Psoas muscle (tissue), 8 donors: ENCODE measurements around the gene CHAD. TPM values are rescaled to one million over a fixed set of nuclear protein-coding genes. Genes with fewer than 3 reads are reported as not detected.

Experiments used
- ATAC-seq, 4 donors: fragments of 200-7000 bp; cut with Tn5 transposase; one replicate each; pipeline ENCODE4 v1.9.1; 2020; ENCODE audit warnings: moderate library complexity in 3 of 4, mild to moderate bottlenecking in 2 of 4
- DNase-seq, 2 donors: peaks; one replicate each; pipeline ENCODE4 v3.0.0-alpha.2; 2020
- H3K27ac ChIP-seq: fragments of 200-600 bp; one replicate; pipeline ENCODE4 v1.8.0; 2022
- H3K27me3 ChIP-seq, 3 donors: fragments of 200-600 bp in 1 of 3; one replicate each; pipeline versions ENCODE4 v1.6.1 to v1.8.0; 2013 to 2022; ENCODE audit warnings: low read length in 2 of 3, mild to moderate bottlenecking in 2 of 3, moderate library complexity in 1 of 3; ENCODE audit not compliant: insufficient read depth in 3 of 3
- H3K36me3 ChIP-seq, 2 donors: fragments of 200-600 bp in 1 of 2; one replicate each; pipeline versions ENCODE4 v1.6.1 to v1.8.0; 2013 to 2022; ENCODE audit warnings: low read depth in 1 of 2, mild to moderate bottlenecking in 1 of 2, moderate library complexity in 1 of 2; ENCODE audit not compliant: insufficient read depth in 1 of 2
- H3K4me1 ChIP-seq: fragments of 200-600 bp; one replicate; pipeline ENCODE4 v1.8.0; 2022
- H3K4me3 ChIP-seq: fragments of 200-600 bp; one replicate; pipeline ENCODE4 v1.8.0; 2022; ENCODE audit warnings: mild to moderate bottlenecking
- H3K9me3 ChIP-seq: fragments of 200-600 bp; one replicate; pipeline ENCODE4 v1.8.0; 2022
- WGBS, 3 donors: extraction: QIAGEN DNeasy Blood & Tissue Kit; methylation state at CpG; one replicate each; pipeline versions ENCODE4 v1.1.6 to v1.1.7; 2013; 5-methylcytosine and 5-hydroxymethylcytosine counted together
- intact Hi-C, 2 donors: fragments of 100-400 bp; cut with DNase I; formaldehyde crosslinking; loops; one replicate each; pipeline versions ENCODE4 v1.11.0 to v1.14.2; 2022
- polyA plus RNA-seq, 3 donors: library from polyadenylated mRNA; stranded (reverse); fragments of 200-250 nt; gene quantifications; one replicate each; pipeline ENCODE4 v1.2.3, GENCODE V29; 2013
- total RNA-seq, 4 donors: library from RNA; stranded (reverse); fragmentation: NEBNext Ultra II Directional in 2 of 4; extraction: Animal tissue kit (Norgen Biotek cat#: 25700) in 2 of 4; gene quantifications; one replicate each; pipeline versions ENCODE4 v1.2.1 to v1.2.4, GENCODE V29; 2021 to 2023
- TF ChIP-seq, protein P1 (sequence below): fragments of 200-600 bp; IDR thresholded peaks from one replicate; pipeline ENCODE4 v1.8.0; 2022; ENCODE audit warnings: antibody characterized with exemption
- donor health status: healthy with polysubstance abuse.
- donor health status: DM: no; HTN: no; CAD: no; lungs with moderate emphysema.
- donor health status: Bipolar disorder and iron deficiency.
- donor health status: healthy.
- donor health status: DM: yes; HTN: yes; CAD: no.
- donor health status: DM: no; HTN: no; CAD: no.
- donor health status: DM: no; HTN: no; CAD: no.
- donor health status: DM: yes; HTN: yes; CAD: no.

The CHAD gene
- total and polyA plus RNA-seq, 7 donors = 0.09 to 0.76 (median 0.42) TPM; not detected in 2

GRCh38 chr17:50457621-50458020 lies 11.1 kb downstream of the CHAD start:
- Histone ChIP-seq H3K4me1 (no peaks in the 10 kb centered on the region), H3K27ac (no peak overlapping the region), H3K36me3 (peaks cover 0 to 4% of the 10 kb centered on the region in 2 donors), H3K4me3 (no peak overlapping the region), H3K27me3 (no peaks in the 10 kb centered on the region), H3K9me3 (no peaks in the 10 kb centered on the region)
- intact Hi-C loops = no loop called here
- TF ChIP-seq, protein P1, sequence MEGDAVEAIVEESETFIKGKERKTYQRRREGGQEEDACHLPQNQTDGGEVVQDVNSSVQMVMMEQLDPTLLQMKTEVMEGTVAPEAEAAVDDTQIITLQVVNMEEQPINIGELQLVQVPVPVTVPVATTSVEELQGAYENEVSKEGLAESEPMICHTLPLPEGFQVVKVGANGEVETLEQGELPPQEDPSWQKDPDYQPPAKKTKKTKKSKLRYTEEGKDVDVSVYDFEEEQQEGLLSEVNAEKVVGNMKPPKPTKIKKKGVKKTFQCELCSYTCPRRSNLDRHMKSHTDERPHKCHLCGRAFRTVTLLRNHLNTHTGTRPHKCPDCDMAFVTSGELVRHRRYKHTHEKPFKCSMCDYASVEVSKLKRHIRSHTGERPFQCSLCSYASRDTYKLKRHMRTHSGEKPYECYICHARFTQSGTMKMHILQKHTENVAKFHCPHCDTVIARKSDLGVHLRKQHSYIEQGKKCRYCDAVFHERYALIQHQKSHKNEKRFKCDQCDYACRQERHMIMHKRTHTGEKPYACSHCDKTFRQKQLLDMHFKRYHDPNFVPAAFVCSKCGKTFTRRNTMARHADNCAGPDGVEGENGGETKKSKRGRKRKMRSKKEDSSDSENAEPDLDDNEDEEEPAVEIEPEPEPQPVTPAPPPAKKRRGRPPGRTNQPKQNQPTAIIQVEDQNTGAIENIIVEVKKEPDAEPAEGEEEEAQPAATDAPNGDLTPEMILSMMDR = no peak
- no peak for DNase-seq
- ATAC-seq = no peak
- 94 to 98% (median 95%) methylated on average over 4 of the region's 4 CpGs for WGBS, 3 donors

GRCh38 chr17:50453901-50454300 lies 14.8 kb downstream of the CHAD start:
- Histone ChIP-seq H3K27ac (no peak overlapping the region), H3K9me3 (no peaks in the 10 kb centered on the region), H3K4me3 (no peak overlapping the region), H3K36me3 (no peaks in the 10 kb centered on the region), H3K27me3 (no peaks in the 10 kb centered on the region), H3K4me1 (peaks cover 8% of the 10 kb centered on the region)
- TF ChIP-seq, protein P1 = no peak
- 84 to 93% (median 84%) methylated on average over 3 of the region's 3 CpGs for WGBS, 3 donors
- DNase-seq = no peak
- ATAC-seq = no peak
- intact Hi-C loops = no loop called here

DNA sequence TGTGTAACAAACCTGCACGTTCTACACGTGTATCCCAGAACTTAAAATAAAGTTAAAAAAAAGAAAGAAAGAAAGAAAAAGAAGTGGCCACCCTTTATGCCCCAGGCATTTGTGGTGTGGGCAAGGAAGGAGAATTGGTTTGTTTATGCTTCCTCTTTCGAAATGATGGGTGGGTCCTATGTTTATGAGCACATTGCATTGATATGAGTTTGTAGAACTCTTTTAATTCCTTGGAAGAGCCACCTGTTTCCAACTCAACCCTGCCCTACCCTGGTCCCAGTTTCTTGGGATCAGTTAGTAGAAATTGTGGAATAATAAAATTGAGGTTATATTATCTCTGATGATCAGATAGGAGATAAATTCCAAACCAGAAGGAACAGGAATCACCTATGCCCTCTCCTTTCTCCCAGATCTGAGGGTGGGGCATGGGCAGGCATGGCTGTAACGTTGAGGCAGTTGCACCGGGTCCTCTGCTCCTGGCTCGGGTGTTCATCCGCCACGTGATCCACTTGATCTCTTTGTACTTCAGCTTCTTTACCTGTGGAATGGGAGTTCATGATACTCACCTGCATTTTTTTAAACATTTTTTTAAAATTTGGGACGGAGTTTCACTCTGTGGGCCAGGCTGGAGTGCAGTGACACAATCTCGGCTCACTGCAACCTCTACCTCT lies 15.9 kb downstream of the CHAD start:
- DNase-seq (no peak), ATAC-seq (no peak)
- Histone ChIP-seq H3K27ac (no peak overlapping the region), H3K36me3 (no peaks in the 10 kb centered on the region), H3K27me3 (no peaks in the 10 kb centered on the region), H3K4me3 (no peak overlapping the region), H3K9me3 (no peaks in the 10 kb centered on the region), H3K4me1 (peaks cover 17% of the 10 kb centered on the region)
- TF ChIP-seq, protein P1 = no peak
- WGBS, 3 donors = 81 to 88% (median 82%) methylated on average over 10 of the region's 10 CpGs
- intact Hi-C loops = no loop called here

DNA sequence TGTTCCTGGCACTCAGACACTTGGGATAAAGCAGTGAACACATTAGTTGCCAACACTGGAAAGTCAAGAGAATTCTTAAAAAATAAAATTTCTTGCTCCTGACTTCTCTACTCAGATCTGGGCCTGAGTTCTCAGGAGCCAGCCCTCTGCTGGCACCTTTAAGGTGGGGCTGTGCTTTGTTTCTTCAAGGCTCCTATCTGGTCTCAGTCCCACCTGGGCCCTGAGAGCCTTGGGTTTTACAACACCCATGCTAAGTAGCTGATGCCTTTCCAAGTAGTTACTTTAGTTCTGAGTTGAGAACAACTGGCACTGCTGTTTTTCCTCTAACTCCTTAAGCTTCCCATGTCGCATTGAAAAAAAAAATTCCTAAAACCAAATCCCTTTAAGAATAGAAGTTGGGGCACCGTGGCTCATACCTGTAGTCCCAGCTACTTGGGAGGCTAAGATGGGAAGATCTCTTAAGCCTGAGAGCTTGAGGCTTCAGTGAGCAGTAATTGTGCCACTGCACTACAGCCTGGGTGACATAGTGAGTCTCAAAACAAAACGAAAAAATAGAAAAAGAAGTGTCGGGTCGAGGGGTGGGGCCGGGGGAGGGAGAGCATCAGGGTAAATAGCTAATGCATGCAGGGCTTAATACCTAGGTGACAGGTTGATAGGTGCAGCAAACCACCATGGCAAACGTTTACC lies 16.6 kb downstream of the CHAD start:
- DNase-seq = no peak
- intact Hi-C loops = no loop called here
- H3K27me3 ChIP-seq = no peaks in the 10 kb centered on the region
- H3K27ac ChIP-seq = no peak overlapping the region
- peaks cover 19% of the 10 kb centered on the region for H3K4me1 ChIP-seq
- no peaks in the 10 kb centered on the region for H3K9me3 ChIP-seq
- ATAC-seq = no peak
- H3K4me3 ChIP-seq = no peak overlapping the region
- TF ChIP-seq, protein P1 = no peak
- no peaks in the 10 kb centered on the region for H3K36me3 ChIP-seq
- 70 to 76% (median 71%) methylated on average over 7 of the region's 7 CpGs for WGBS, 3 donors
